NCI-H2081 treated with DMSO at 0.1 percent for 48 hours (cell line): ENCODE results near the gene CCNL2.
"Not testable (repeated sequence)": the region's sequence is repeated elsewhere in the genome, so short reads cannot be mapped to it uniquely, and the experiment has no call there.

Experiments used
- DNase-seq: peaks from one replicate; lab custom pipeline; 2025; lab: John Stamatoyannopoulos, UW

Gene CCNL2

GRCh38 chr1:1373051-1373814 lies 25.9 kb downstream of the CCNL2 start:
- no peak for DNase-seq

DNA sequence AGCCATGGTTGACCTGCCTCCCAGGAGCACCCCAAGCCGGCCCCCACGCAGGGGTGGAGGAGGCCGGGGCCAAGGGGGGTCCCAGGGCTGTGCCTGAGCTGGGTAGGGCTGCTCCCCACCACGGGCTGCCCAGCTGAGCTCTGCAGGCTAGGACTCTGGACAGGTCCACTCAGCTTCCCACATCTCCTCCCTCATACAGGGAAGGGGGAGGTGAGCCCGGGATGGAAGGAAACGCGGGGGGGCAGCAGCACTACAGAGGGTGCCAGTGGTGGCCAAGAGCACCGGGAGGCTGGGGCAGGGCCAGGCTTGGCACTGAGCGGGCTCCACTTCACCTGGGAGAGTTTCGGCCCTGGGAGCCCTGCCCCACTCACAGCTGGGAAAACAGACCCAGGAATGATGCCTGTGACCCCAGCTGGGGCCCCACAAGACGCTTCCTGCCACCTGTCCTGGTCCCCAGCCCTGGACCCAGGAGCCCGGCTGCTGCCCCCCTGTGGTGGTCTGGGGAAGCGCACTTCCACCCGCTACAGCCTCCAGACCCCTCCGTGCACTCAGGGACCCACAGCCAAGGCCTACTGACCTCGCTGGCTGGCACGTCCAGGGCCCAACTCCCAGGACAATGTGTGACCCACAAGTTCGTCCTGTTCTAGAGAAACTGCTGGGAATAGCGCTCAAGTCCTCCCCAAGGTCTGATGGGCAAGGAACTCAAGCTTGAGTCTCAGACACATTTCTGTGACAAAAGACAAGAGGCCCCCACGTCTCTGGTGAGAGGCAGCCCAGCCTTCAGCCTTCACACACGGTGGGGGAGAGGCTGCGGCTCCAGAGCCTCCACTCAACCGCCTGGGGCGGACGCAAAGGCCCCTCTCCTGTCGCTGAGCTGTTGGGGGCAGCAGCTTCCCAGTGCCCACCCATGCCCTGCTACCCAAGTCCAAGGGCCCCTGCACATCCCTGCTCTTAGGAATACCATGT lies 27.1 kb downstream of the CCNL2 start:
- peak; percentile 55 for DNase-seq

GRCh38 chr1:1371364-1371745 lies 27.8 kb downstream of the CCNL2 start:
- DNase-seq = no peak

DNA sequence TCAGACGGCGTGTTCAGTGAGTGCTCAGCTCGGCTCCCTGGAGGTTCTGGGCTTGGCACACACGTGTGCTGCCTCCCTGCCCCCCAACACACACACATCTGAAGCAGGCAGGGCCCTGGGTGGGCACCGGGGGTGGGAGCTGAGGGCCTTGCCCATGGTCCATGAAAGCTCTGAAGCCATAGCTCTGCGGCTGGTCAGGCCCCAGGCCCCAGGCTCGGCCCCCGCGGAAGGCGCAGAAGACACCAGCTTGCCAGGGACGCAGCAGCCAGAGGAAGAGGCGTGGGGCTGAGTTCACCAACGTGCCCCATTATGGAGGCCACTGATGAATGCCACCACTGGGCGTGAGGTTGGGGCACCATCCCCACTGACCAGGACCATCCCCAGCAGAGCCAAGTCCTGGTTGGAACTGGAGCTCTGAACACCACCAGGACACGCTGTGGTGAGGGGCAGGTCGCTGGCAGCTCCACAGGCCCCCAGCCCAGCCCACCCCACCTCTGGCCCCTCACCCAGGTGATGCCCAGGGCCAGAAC lies 28.3 kb downstream of the CCNL2 start:
- no peak for DNase-seq

- not testable (repeated sequence) for DNase-seq
These were observed 29.0 kb downstream of the CCNL2 start for GRCh38 chr1:1370094-1370493.

DNA sequence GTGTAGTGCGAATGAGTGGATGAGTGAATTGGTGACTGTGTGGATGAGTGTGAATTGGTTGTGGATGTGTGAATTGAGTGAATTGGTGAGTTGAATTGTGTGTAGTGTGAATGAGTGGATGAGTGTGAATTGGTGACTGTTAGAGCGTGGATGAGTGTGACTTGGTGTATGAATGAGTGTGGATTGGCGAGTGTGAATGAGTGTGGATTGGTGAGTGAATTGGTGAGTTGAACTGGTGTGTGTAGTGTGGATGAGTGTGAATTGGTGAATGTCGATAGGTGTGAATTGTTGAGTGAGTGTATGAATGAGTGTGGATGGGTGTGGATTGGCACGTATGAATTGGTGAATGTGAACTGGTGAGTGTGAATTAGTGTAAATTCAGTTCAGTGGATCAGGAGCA lies 31.8 kb downstream of the CCNL2 start:
- DNase-seq = no peak

DNA sequence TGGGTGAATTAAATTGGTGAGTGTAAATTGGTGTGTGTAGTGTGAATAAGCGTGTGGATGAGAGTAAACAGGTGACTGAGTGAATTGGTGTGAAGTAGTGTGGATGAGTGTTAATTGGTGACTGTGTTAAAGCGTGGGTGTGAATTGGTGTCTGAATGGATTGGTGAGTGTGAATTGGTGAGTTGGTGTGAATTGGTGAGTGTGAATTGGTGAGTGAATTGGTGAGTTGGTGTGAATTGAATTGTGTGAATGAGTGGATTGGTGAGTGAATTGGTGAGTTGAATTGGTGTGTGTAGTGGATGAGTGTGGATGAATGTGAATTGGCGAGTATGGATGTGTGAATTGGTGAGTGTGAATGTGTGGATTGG lies 32.5 kb downstream of the CCNL2 start:
- no peak for DNase-seq

- DNase-seq = no peak
These were observed 33.0 kb downstream of the CCNL2 start for GRCh38 chr1:1365875-1366698.

DNA sequence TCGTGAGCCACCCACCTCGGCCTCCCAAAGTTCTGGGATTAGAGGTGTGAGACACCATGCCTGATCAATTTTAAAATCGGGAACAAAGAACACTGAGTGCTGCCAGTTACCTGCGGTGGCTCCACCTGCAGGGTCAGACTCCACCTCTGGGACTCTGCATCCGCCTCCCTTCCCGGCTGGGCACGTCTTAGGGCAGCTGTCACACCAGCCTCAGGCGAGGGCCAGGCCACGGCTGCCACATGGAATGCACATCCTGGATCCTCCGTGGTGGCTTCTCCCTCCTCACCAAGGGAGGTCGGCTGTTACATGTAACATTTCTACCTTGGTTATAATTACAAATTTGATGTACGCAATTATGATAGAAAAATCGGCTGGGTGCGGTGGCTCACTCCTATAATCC lies 34.9 kb downstream of the CCNL2 start:
- no peak for DNase-seq

DNA sequence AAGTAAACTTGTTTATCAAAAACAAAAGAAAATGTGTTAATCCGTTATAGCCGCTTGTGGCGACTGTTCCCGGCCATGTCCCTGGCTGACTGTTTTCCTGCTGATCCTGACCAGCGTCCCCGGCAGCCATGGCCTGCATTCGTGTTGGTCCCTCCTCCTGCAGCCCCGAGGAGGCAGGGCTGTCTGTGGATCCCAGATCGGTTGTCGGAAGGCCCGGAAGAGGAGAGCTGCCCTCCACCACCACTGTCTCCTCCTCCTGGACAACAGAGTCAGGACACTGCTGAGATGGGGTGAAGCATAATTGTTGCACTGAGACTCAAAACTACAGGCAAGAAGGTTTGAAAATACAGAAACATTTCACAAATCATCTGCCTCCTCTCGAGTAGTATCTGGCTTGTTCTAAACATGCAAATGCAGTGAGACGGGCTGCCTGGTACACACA lies 37.1 kb downstream of the CCNL2 start:
- DNase-seq = no peak

DNA sequence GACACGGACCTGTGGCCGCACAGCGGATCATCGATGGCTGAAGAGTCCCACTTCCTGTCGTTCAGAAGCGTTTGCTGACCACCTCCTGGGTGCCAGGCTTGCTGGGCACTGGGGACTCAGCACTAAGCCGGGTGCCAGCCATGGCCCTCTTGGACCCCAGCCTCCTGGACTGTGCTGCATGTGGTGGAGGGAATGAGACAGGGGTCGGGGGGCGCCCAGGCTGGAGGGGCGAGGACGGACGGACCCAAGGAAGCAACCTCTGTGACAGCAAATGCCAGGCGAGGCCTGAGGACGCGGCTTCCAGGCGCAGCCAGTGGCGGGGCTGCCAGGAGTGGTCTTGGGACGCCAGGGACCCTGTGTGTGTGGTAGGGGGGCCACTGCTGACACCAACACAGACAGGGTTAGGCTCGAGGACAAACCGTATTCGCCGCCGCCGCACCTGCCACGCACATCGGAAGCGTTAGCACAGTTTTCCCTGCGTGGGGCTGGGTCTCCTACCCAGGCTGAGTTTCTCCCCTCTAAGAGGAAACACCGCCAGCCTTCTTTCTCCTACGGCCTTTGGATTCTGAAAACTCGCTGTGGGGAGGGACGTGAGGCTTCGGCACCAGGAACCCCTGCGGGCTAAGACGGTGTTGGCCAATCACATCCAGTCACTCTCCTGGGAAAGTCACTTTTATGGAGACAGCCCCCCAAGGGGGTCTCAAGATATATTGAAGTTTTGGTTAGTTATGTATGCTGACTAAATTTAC lies 37.7 kb downstream of the CCNL2 start:
- DNase-seq = no peak

GRCh38 chr1:1360506-1361169 lies 38.5 kb downstream of the CCNL2 start:
- no peak for DNase-seq

- DNase-seq = no peak
These were observed 39.3 kb downstream of the CCNL2 start for GRCh38 chr1:1359664-1360468.

DNA sequence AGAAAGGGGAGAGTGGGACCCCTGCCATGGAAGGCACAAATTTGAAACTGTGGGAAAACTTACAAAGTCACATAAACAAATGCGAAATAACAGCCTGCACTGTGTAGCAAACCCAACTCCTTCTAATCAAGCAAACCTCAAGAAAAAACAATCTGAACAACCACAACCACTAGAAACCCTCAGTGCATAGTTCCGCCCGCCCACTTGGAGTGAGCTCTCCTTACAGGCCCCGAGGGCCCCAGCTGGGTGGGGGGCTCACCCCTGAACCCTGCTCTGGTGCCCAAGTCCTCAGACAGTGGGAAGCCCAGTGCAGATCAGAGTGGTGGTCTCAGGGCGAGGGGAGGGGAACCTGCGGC lies 39.8 kb downstream of the CCNL2 start:
- DNase-seq = no peak

DNA sequence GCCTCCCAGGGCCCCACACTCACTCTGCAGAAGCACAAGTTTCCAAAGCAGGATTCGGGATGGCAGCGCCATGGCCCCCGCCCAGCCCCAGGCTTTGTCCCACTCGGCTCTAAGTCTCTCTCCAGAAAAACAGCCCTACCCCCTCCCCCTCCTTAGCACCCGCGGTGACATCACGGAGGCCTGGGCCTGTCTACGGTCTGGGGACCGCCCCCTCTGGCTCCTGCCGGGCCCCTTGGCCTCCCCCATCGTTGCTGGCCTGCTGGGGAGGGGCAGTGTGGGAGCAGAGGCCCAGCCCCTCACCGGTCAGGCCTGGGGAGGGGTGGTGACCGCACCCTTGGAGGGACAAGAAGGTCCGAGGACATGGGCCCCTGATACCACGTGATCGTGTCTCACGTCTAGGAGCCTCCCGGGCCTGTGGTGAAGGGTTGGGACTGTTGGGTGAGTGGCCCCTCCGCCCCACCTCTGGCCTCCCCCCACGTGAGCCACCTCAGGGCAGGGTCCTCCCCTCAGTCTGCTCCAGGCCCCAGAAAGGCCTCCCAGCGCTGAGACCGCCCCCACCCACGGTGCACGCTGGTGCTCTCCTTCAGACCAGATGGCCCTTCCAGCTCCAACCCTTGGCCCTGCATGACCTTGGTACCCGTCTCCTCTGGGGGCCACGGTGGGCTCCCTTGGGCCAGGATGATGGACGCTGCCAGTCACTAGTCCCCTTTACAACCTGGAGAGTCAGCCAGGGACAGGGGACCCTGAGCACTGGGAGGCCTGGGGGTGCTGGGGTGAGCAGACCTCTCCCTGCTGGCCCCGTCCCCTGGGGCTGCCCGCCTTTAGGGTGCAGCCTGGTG lies 40.5 kb downstream of the CCNL2 start, which contains the start of gene MXRA8:
MXRA8 (minus strand) TSS at position 123 of the 839 bp plus-strand sequence; CDS start at position 72, 51 bp downstream.
- no peak for DNase-seq

GRCh38 chr1:1357871-1358432 lies 41.2 kb downstream of the CCNL2 start:
- no peak for DNase-seq

GRCh38 chr1:1356796-1357401 lies 42.2 kb downstream of the CCNL2 start:
- DNase-seq = no peak

DNA sequence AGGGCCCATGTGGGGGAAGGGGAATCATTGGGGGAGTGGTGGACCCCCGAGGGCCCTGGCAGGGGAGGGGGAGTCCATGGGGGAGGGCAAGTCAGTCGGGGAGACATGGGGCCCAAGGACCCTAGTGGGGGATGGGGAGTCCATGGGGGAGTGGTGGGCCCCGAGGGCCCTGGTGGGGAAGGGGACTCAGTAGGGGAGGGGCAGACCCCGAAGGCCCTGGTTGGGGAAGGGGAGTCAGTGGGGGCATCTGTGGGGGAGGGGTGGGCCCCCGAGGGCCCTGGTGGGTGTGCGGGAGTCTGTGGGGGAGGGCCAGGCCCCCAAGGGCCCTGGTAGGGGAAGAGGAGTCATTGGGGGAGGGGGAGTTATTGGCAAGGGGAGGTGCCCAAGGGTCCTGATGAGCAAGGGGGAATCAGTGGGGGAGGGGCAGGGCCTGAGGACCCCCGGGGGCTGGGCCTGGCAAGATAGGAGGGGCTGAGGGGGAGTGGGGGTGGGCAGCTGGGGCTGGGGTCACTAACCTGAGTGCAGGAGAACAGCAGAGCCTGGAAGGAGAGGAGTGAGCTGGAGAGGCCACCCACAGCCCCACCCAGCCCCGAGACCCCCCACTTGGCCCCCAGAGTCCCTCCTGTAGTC lies 42.9 kb downstream of the CCNL2 start:
- DNase-seq = no peak
